Upper lobe of left lung (tissue), 6 donors: ENCODE measurements around the gene HAGHL. TPM values are rescaled to one million over a fixed set of nuclear protein-coding genes. Genes with fewer than 3 reads are reported as not detected.
"Not testable (repeated sequence)": the region's sequence is repeated elsewhere in the genome, so short reads cannot be mapped to it uniquely, and the experiment has no call there.

ENCODE experiments used
- ATAC-seq, 2 donors: fragments of 200-7000 bp; cut with Tn5 transposase; one replicate each; pipeline ENCODE4 v1.9.1; 2022; ENCODE audit warnings: mild to moderate bottlenecking in 2 of 2, moderate library complexity in 2 of 2; ENCODE audit not compliant: low FRiP score in 2 of 2
- DNase-seq, 2 donors: peaks; one replicate each; pipeline ENCODE4 v3.0.0-alpha.2; 2019 to 2020
- H3K27ac ChIP-seq, 4 donors: fragments of 200-600 bp; sonication (generic); one replicate each; pipeline ENCODE4 v1.5.1; 2016 to 2019
- H3K27me3 ChIP-seq, 4 donors: fragments of 200-600 bp; sonication (generic); one replicate each; pipeline ENCODE4 v1.5.1; 2017 to 2019
- H3K36me3 ChIP-seq, 4 donors: fragments of 200-600 bp; sonication (generic); one replicate each; pipeline ENCODE4 v1.5.1; 2016 to 2019
- H3K4me1 ChIP-seq, 4 donors: fragments of 200-600 bp; sonication (generic); one replicate each; pipeline ENCODE4 v1.5.1; 2018 to 2019
- H3K4me3 ChIP-seq, 4 donors: fragments of 200-600 bp; sonication (generic); one replicate each; pipeline ENCODE4 v1.5.1; 2017 to 2019; ENCODE audit warnings: mild to moderate bottlenecking in 2 of 4, moderate library complexity in 1 of 4
- H3K9me3 ChIP-seq, 4 donors: fragments of 200-600 bp; sonication (generic); one replicate each; pipeline ENCODE4 v1.5.1; 2018 to 2019
- CTCF ChIP-seq, 6 experiments: fragments of 450-650 bp in 4 of 6; fragments of 200-600 bp in 2 of 6; sonication (generic) in 2 of 6; IDR thresholded peaks; one replicate each; pipeline ENCODE4 v1.5.1; 2016 to 2019; ENCODE audit warnings: antibody characterized with exemption in 6 of 6
- EP300 ChIP-seq, 4 donors: sonication (generic); formaldehyde crosslinking; IDR thresholded peaks; one replicate each; pipeline ENCODE4 v1.5.1; 2017; ENCODE audit warnings: antibody characterized with exemption in 4 of 4, control low read depth in 2 of 4
- POLR2A ChIP-seq, 4 donors: fragments of 450-650 bp; IDR thresholded peaks; one replicate each; pipeline ENCODE4 v1.5.1; 2016 to 2017; ENCODE audit warnings: antibody characterized with exemption in 4 of 4, mild to moderate bottlenecking in 2 of 4
- POLR2AphosphoS5 ChIP-seq, 2 donors: sonication (generic); formaldehyde crosslinking; IDR thresholded peaks; one replicate each; pipeline ENCODE4 v1.5.1; 2017; ENCODE audit warnings: antibody characterized with exemption in 2 of 2
- WGBS, 2 donors: methylation state at CpG; one replicate each; pipeline ENCODE4 v1.1.5; 2017 to 2018; 5-methylcytosine and 5-hydroxymethylcytosine counted together
- total RNA-seq, 6 donors: library from RNA; depleted of rRNA in 4 of 6; stranded (reverse); fragments of >200 nt in 4 of 6; gene quantifications; one replicate each; pipeline versions ENCODE4 v1.1.0 to v1.2.1, GENCODE V29; 2016 to 2021
- donor health status: DM: no; HTN: no; CAD: no; lungs with moderate emphysema.
- donor health status: DM: no; HTN: yes; CAD: no; lungs with severe emphysema.

The HAGHL gene
- total RNA-seq, 6 donors from 2014 or later = 4.0 to 43.0 (median 13.5) TPM

GRCh38 chr16:749010-749409, 22.1 kb downstream of the HAGHL start:
- Histone ChIP-seq H3K4me1 (no peaks in the 10 kb centered on the region), H3K36me3 (no peaks in the 10 kb centered on the region), H3K27ac (no peak overlapping the region), H3K4me3 (no peak overlapping the region), H3K9me3 (no peaks in the 10 kb centered on the region), H3K27me3 (no peaks in the 10 kb centered on the region)
- TF ChIP-seq POLR2A (IDR thresholded peaks at IDR 0.05) = no peak
- no peak for TF ChIP-seq CTCF (IDR thresholded peaks at IDR 0.05)
- no peak for TF ChIP-seq POLR2AphosphoS5 (IDR thresholded peaks at IDR 0.05)
- no peak for TF ChIP-seq EP300 (IDR thresholded peaks at IDR 0.05)
- DNase-seq = no peak
- 65 to 87% methylated on average over 6 of the region's 6 CpGs for WGBS, 2 donors
- ATAC-seq = no peak

GRCh38 chr16:750485-750884, 23.6 kb downstream of the HAGHL start:
- TF ChIP-seq POLR2A (IDR thresholded peaks at IDR 0.05) = no peak
- TF ChIP-seq POLR2AphosphoS5 (IDR thresholded peaks at IDR 0.05) = no peak
- Histone ChIP-seq H3K36me3 (no peaks in the 10 kb centered on the region), H3K9me3 (no peaks in the 10 kb centered on the region), H3K4me3 (no peak overlapping the region), H3K27me3 (no peaks in the 10 kb centered on the region), H3K4me1 (peaks cover 0 to 4% (median 0%) of the 10 kb centered on the region in 4 donors), H3K27ac (no peak overlapping the region)
- ATAC-seq (no peak), DNase-seq (no peak)
- WGBS, 2 donors = 61 to 72% methylated on average over 9 of the region's 9 CpGs

GRCh38 chr16:751152-752006, 24.5 kb downstream of the HAGHL start:
- TF ChIP-seq CTCF (IDR thresholded peaks at IDR 0.05) (no peak), POLR2A (IDR thresholded peaks at IDR 0.05) (no peak), EP300 (IDR thresholded peaks at IDR 0.05) (no peak), POLR2AphosphoS5 (IDR thresholded peaks at IDR 0.05) (no peak)
- Histone ChIP-seq H3K27me3 (no peaks in the 10 kb centered on the region), H3K9me3 (no peaks in the 10 kb centered on the region), H3K4me3 (peak overlapping the region in 1 of 4 donors; percentile 20), H3K27ac (no peak overlapping the region), H3K4me1 (peaks cover 0 to 4% (median 0%) of the 10 kb centered on the region in 4 donors), H3K36me3 (no peaks in the 10 kb centered on the region)
- ATAC-seq (peak in 1 of 2 donors; percentile 52), DNase-seq (peak in 1 of 2 donors; percentile 75)
- 58 to 59% methylated on average over 27 to 39 of the region's 39 CpGs for WGBS, 2 donors

- no peak for TF ChIP-seq CTCF (IDR thresholded peaks at IDR 0.05)
- TF ChIP-seq POLR2AphosphoS5 (IDR thresholded peaks at IDR 0.05) = no peak
- no peak for TF ChIP-seq POLR2A (IDR thresholded peaks at IDR 0.05)
- no peak for TF ChIP-seq EP300 (IDR thresholded peaks at IDR 0.05)
- 40 to 50% methylated on average over 10 of the region's 10 CpGs for WGBS, 2 donors
- ATAC-seq = no peak
- Histone ChIP-seq H3K27me3 (no peaks in the 10 kb centered on the region), H3K9me3 (no peaks in the 10 kb centered on the region), H3K36me3 (no peaks in the 10 kb centered on the region), H3K4me1 (peaks cover 0 to 4% (median 0%) of the 10 kb centered on the region in 4 donors), H3K27ac (no peak overlapping the region), H3K4me3 (peak overlapping the region in 1 of 4 donors; percentile 20)
- no peak for DNase-seq
Measured at GRCh38 chr16:752007-752312, 25.1 kb downstream of the HAGHL start.

- ATAC-seq, H3K27me3 ChIP-seq, H3K4me1 ChIP-seq, DNase-seq, H3K27ac ChIP-seq, H3K9me3 ChIP-seq, H3K4me3 ChIP-seq, H3K36me3 ChIP-seq: not testable (repeated sequence)
- 87 to 91% methylated on average over 11 of the region's 11 CpGs for WGBS, 2 donors
Measured at GRCh38 chr16:754121-754607, 27.3 kb downstream of the HAGHL start.

- peak in 1 of 2 donors; percentile 32 for DNase-seq
- no peak for TF ChIP-seq POLR2AphosphoS5 (IDR thresholded peaks at IDR 0.05)
- no peak for TF ChIP-seq CTCF (IDR thresholded peaks at IDR 0.05)
- TF ChIP-seq EP300 (IDR thresholded peaks at IDR 0.05) = no peak
- no peak for TF ChIP-seq POLR2A (IDR thresholded peaks at IDR 0.05)
Measured at GRCh38 chr16:754656-755055, 27.8 kb downstream of the HAGHL start.

More at GRCh38 chr16:754656-755055, 27.8 kb downstream of the HAGHL start:
- Histone ChIP-seq H3K27ac (no peak overlapping the region), H3K4me1 (peaks cover 0 to 9% (median 1%) of the 10 kb centered on the region in 4 donors), H3K36me3 (no peaks in the 10 kb centered on the region), H3K27me3 (no peaks in the 10 kb centered on the region), H3K4me3 (no peak overlapping the region), H3K9me3 (no peaks in the 10 kb centered on the region)
- 24 to 26% methylated on average over 11 of the region's 11 CpGs for WGBS, 2 donors
- ATAC-seq = peak in 1 of 2 donors; percentile 41
